ENCODE measurements around the gene IPCEF1. TPM values are rescaled to one million over a fixed set of nuclear protein-coding genes. Genes with fewer than 3 reads are reported as not detected.
A peak's percentile ranks its signal among the peaks of the same experiment; 100 is the strongest.

The IPCEF1 gene
- total RNA-seq, 1 experiment from 2014 or later, result 0.48 TPM

DNA sequence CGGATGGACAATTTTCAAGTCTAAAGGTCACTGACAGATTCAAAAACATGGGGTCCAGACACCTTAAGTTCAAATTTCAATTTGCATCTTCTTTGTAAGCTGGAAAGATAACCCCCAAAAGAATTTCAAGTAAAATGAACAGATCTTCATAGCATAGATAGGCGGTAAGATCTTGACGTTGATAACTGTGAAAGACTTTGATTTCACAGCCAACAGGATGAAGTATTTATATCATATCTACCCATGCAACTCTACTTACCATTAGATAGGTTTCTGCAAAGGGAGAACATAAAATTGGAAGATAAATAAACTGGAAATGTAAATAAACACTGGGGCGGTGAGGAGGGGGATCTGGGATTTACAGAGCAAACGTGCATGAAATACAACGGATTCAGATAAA lies 137.8 kb downstream of the IPCEF1 start:
- Histone ChIP-seq H2AK5ac (ENCODE audit: insufficient read length, low read length) (no peak overlapping the region), H2BK12ac (ENCODE audit: insufficient read length, low read depth, low read length) (no peak overlapping the region), H3K79me1 (ENCODE audit: insufficient read depth, low read depth, low read length, poor library complexity, severe bottlenecking) (no peaks in the 10 kb centered on the region), H4K5ac (ENCODE audit: insufficient read length, low read depth, low read length) (no peak overlapping the region), H3K9ac (ENCODE audit: extremely low read depth, insufficient read length, low read length) (no peak overlapping the region), H2BK15ac (ENCODE audit: low read depth, low read length) (no peak overlapping the region), H2BK5ac (ENCODE audit: insufficient read length, low read length) (no peak overlapping the region), H2AFZ (ENCODE audit: low read length) (no peak overlapping the region), H3K14ac (ENCODE audit: insufficient read depth, low read length) (no peak overlapping the region), H4K20me1 (ENCODE audit: control insufficient read depth, insufficient read depth, insufficient read length) (no peaks in the 10 kb centered on the region), H3K23ac (ENCODE audit: insufficient read length, low read depth, low read length) (no peak overlapping the region), H3K27me3 (ENCODE audit: insufficient read depth, low read length) (no peaks in the 10 kb centered on the region), H3K18ac (ENCODE audit: insufficient read length, low read depth, low read length) (no peak overlapping the region), H3K4me2 (ENCODE audit: insufficient read depth, insufficient read length, low read length) (no peak overlapping the region), H3K4me1 (ENCODE audit: insufficient read depth, low read length) (0 out of 2 replicates have a peak, but pooled peaks cover 2% of the 10 kb centered on the region), H3K4ac (ENCODE audit: low read depth, low read length) (no peak overlapping the region), H3K56ac (ENCODE audit: insufficient read length, low read depth, low read length) (no peak overlapping the region), H3T11ph (ENCODE audit: low read length) (no peak overlapping the region), H2BK20ac (ENCODE audit: low read depth, low read length, poor library complexity, severe bottlenecking) (no peak overlapping the region), H4K8ac (replicated peaks; ENCODE audit: insufficient read length, low read depth, low read length) (no peak overlapping the region), H4K91ac (ENCODE audit: insufficient read length, low read depth, low read length) (no peak overlapping the region), H3K79me2 (ENCODE audit: insufficient read depth, low read length) (no peaks in the 10 kb centered on the region), H3K23me2 (ENCODE audit: insufficient read length, low read depth, low read length, poor library complexity, severe bottlenecking) (no peaks in the 10 kb centered on the region), H3K9me3 (ENCODE audit: control insufficient read depth, low read depth, low read length) (no peaks in the 10 kb centered on the region), H3K27ac (ENCODE audit: insufficient read length, low read depth, low read length) (no peak overlapping the region), H2BK120ac (ENCODE audit: low read depth, low read length, poor library complexity, severe bottlenecking) (no peak overlapping the region)
- Mint-ChIP-seq H3K4me3 (no peak overlapping the region), H3K27ac (peak overlapping the region in 1 of 3 experiments; percentile 53; a peak in 2 of 7 replicates), H3K27me3 (ENCODE audit: low read depth) (no peaks in the 10 kb centered on the region), H3K36me3 (ENCODE audit: insufficient read depth in 1 of 3, low read depth in 3 of 3) (no peaks in the 10 kb centered on the region), H3K9me3 (no peaks in the 10 kb centered on the region), H3K4me1 (peaks cover 13 to 21% of the 10 kb centered on the region in 2 experiments)
- TF ChIP-seq, protein P1, sequence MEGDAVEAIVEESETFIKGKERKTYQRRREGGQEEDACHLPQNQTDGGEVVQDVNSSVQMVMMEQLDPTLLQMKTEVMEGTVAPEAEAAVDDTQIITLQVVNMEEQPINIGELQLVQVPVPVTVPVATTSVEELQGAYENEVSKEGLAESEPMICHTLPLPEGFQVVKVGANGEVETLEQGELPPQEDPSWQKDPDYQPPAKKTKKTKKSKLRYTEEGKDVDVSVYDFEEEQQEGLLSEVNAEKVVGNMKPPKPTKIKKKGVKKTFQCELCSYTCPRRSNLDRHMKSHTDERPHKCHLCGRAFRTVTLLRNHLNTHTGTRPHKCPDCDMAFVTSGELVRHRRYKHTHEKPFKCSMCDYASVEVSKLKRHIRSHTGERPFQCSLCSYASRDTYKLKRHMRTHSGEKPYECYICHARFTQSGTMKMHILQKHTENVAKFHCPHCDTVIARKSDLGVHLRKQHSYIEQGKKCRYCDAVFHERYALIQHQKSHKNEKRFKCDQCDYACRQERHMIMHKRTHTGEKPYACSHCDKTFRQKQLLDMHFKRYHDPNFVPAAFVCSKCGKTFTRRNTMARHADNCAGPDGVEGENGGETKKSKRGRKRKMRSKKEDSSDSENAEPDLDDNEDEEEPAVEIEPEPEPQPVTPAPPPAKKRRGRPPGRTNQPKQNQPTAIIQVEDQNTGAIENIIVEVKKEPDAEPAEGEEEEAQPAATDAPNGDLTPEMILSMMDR (conservative IDR thresholded peaks at IDR 0.05), result no peak
- DNase-seq, result no peak
- no CpG with 5 or more reads among the region's 6 CpGs for WGBS (ENCODE audit: extremely low coverage, insufficient read length, low lambda C conversion rate)

Data from H9 (cell line).